Muscle of leg (tissue), 11 donors: ENCODE data around the gene ABR. TPM values are rescaled to one million over a fixed set of nuclear protein-coding genes. Genes with fewer than 3 reads are reported as not detected.

Experiments used
- DNase-seq: peaks from one replicate; pipeline ENCODE4 v3.0.0; 2013
- H3K27ac ChIP-seq: one replicate; pipeline ENCODE4 v1.5.1; 2013; ENCODE audit warnings: mild to moderate bottlenecking, low read length, control low read depth
- H3K27me3 ChIP-seq: one replicate; pipeline ENCODE4 v1.6.1; 2013; ENCODE audit warnings: low read length; ENCODE audit not compliant: control insufficient read depth, insufficient read depth
- H3K36me3 ChIP-seq: one replicate; pipeline ENCODE4 v1.6.1; 2013; ENCODE audit warnings: low read length; ENCODE audit not compliant: control insufficient read depth, insufficient read depth
- H3K4me1 ChIP-seq: one replicate; pipeline ENCODE4 v1.6.1; 2013; ENCODE audit warnings: low read length; ENCODE audit not compliant: control insufficient read depth, insufficient read depth
- H3K4me3 ChIP-seq: one replicate; pipeline ENCODE4 v1.5.1; 2013; ENCODE audit warnings: low read length, control low read depth
- H3K9me3 ChIP-seq: replicated peaks from 2 replicates; pipeline ENCODE4 v1.6.1; 2013; ENCODE audit warnings: low read depth, low read length; ENCODE audit not compliant: control insufficient read depth
- WGBS: methylation state at CpG from one replicate; pipeline ENCODE4 v1.1.5; 2013; ENCODE audit warnings: missing lambda C conversion rate; ENCODE audit not compliant: insufficient coverage; 5-methylcytosine and 5-hydroxymethylcytosine counted together
- polyA plus RNA-seq, 8 donors: library from polyadenylated mRNA; unstranded; fragments of 120-200 nt; gene quantifications; one replicate each; pipeline versions ENCODE4 v1.2.1 to v1.2.3, GENCODE V29; 2013; ENCODE audit warnings: inconsistent platforms in 1 of 8, low replicate concordance in 1 of 8; ENCODE audit not compliant: insufficient read length in 8 of 8, insufficient read depth in 1 of 8
- total RNA-seq: library from RNA; stranded (reverse); fragments of 120-200 nt; gene quantifications from one replicate; pipeline ENCODE4 v1.2.4, GENCODE V29; 2013

The ABR gene
- total and polyA plus RNA-seq, 9 donors = 21.4 to 58.3 (median 40.1) TPM

- H3K4me1 ChIP-seq = peaks cover 64% of the 10 kb centered on the region
- 84% methylated on average over 9 of the region's 9 CpGs for WGBS
- no peak for DNase-seq
Observed at GRCh38 chr17:1041746-1042145, 138.0 kb downstream of the ABR start.

DNA sequence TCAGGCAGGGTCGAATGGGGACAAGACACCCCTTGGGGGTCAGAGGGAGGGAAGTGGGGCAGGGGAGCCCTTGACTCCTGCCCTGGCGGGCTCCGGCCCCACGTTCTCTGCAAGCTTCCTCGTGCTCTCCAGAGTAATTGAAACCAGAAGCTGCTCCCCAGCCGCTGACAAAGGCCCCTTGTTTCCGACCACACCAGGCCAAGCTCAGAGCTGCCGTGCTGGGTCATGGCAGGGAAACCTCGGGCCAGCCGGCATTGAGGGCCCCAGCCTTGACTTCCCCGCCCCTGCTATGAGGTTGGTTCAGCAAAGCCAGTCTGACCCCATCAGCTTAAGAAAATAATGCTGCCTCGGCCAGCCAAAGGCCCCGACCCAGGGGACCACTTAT is 139.6 kb downstream of the ABR start:
- H3K36me3 ChIP-seq = peaks cover 12% of the 10 kb centered on the region
- WGBS = 22% methylated on average over 10 of the region's 13 CpGs
- peak overlapping the region; percentile 92 for H3K27ac ChIP-seq
- H3K4me1 ChIP-seq = peaks cover 72% of the 10 kb centered on the region
- H3K9me3 ChIP-seq = no peaks in the 10 kb centered on the region
- H3K4me3 ChIP-seq = no peak overlapping the region
- DNase-seq = peak; percentile 77
- no peaks in the 10 kb centered on the region for H3K27me3 ChIP-seq

More at GRCh38 chr17:1041746-1042145, 138.0 kb downstream of the ABR start:
- Histone ChIP-seq H3K36me3 (peaks cover 12% of the 10 kb centered on the region), H3K27ac (no peak overlapping the region), H3K9me3 (no peaks in the 10 kb centered on the region), H3K4me3 (no peak overlapping the region), H3K27me3 (no peaks in the 10 kb centered on the region)

- peaks cover 72% of the 10 kb centered on the region for H3K4me1 ChIP-seq
- H3K27ac ChIP-seq = peak overlapping the region; percentile 92
- DNase-seq = peak; percentile 92
- H3K27me3 ChIP-seq = no peaks in the 10 kb centered on the region
- H3K36me3 ChIP-seq = peaks cover 12% of the 10 kb centered on the region
- WGBS = 48% methylated on average over 29 of the region's 30 CpGs
- H3K9me3 ChIP-seq = no peaks in the 10 kb centered on the region
- H3K4me3 ChIP-seq = peak overlapping the region; percentile 18
Observed at GRCh38 chr17:1039511-1040215, 140.1 kb downstream of the ABR start.

DNA sequence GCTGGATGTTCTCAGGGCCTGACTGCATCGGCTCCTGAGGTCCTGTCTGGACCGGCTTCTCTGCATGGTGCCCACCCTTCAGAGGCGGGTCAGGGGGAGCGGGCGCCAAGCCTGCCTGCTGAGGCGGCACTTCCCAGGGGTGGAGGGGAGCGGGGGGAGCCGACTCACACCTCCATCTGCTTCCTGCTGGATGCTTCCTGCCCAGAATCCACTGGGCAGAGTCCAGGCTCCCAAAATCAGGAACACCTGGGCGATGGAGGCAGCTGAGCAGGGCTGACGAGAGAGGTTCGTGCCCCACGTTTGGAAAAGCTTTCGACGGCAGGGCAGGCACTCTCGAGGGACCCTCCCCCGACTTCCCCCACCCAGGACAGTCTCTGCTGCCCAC is 140.7 kb downstream of the ABR start:
- Histone ChIP-seq H3K9me3 (no peaks in the 10 kb centered on the region), H3K4me3 (no peak overlapping the region), H3K27me3 (no peaks in the 10 kb centered on the region), H3K36me3 (peaks cover 12% of the 10 kb centered on the region), H3K27ac (peak overlapping the region; percentile 92), H3K4me1 (peaks cover 69% of the 10 kb centered on the region)
- no peak for DNase-seq
- 50% methylated on average over 5 of the region's 16 CpGs for WGBS

GRCh38 chr17:1038459-1039122 is 141.2 kb downstream of the ABR start:
- H3K9me3 ChIP-seq = no peaks in the 10 kb centered on the region
- WGBS = 82% methylated on average over 29 of the region's 31 CpGs
- DNase-seq = no peak
- H3K27ac ChIP-seq = peak overlapping the region; percentile 92
- H3K36me3 ChIP-seq = peaks cover 12% of the 10 kb centered on the region
- peaks cover 63% of the 10 kb centered on the region for H3K4me1 ChIP-seq
- no peaks in the 10 kb centered on the region for H3K27me3 ChIP-seq
- no peak overlapping the region for H3K4me3 ChIP-seq

DNA sequence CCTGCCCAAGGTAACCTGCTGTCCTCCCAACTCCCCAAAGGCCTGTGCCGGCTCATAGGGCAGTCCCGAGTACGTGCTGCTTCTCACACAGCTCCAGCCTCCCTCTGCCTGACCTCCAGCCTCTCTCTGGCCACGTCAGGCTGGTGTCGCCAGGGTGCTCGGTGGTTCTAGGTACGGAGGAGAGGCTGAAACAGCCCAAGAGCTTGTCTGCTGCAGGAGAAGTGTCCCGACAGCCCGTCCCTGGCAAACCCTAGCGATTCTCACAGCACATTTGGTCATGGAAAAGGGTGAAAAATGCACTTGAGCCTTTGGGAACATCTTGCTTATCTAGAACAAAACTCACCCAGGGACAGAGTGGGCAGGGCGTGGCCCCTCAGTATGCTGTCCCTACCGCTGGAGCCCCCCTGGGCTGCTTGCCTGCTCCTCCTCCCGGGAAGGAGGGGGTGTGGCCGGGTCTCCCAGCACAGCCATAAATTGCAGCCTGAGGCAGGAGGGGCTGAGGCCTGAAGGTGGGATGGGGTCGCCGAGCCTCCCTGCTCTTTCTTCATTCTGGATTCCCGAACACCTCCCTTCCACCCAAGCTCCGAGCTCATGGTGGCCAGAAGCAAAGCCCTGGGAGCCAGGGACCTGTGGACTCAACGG is 142.4 kb downstream of the ABR start:
- DNase-seq = no peak
- Histone ChIP-seq H3K27me3 (no peaks in the 10 kb centered on the region), H3K36me3 (peaks cover 7% of the 10 kb centered on the region), H3K4me3 (no peak overlapping the region), H3K9me3 (no peaks in the 10 kb centered on the region), H3K27ac (peak overlapping the region; percentile 92), H3K4me1 (peaks cover 57% of the 10 kb centered on the region)
- WGBS = 54% methylated on average over 11 of the region's 19 CpGs

DNA sequence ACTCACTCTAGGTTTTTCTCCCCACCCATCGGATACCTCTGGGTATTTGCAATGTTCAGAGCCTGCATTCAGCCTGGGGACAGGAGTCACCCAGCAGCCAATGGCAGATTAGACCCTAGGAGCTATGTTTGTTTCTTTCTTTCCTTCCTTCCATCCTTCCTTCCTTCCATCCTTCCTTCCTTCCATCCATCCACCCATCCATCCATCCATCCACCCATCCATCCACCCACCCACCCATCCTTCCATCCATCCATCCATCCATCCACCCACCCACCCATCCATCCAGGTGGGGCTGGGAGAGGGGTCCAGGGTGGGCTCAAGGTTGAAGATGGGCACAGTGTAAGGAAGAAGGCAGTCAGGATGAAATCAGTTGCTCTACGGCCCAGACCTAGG is 142.9 kb downstream of the ABR start:
- H3K4me3 ChIP-seq = no peak overlapping the region
- no peak for DNase-seq
- peaks cover 2% of the 10 kb centered on the region for H3K36me3 ChIP-seq
- WGBS = 80% methylated on average over 2 of the region's 2 CpGs
- peaks cover 62% of the 10 kb centered on the region for H3K4me1 ChIP-seq
- no peaks in the 10 kb centered on the region for H3K9me3 ChIP-seq
- no peaks in the 10 kb centered on the region for H3K27me3 ChIP-seq
- peak overlapping the region; percentile 92 for H3K27ac ChIP-seq

- Histone ChIP-seq H3K27ac (peak overlapping the region; percentile 62), H3K36me3 (no peaks in the 10 kb centered on the region), H3K4me1 (peaks cover 64% of the 10 kb centered on the region), H3K9me3 (no peaks in the 10 kb centered on the region), H3K4me3 (no peak overlapping the region), H3K27me3 (no peaks in the 10 kb centered on the region)
- DNase-seq = no peak
- 82% methylated on average over 14 of the region's 24 CpGs for WGBS
Observed at GRCh38 chr17:1036171-1036844, 143.5 kb downstream of the ABR start.

GRCh38 chr17:1035546-1036170 is 144.1 kb downstream of the ABR start:
- Histone ChIP-seq H3K4me1 (peaks cover 67% of the 10 kb centered on the region), H3K27me3 (no peaks in the 10 kb centered on the region), H3K27ac (peak overlapping the region; percentile 62), H3K36me3 (no peaks in the 10 kb centered on the region), H3K9me3 (no peaks in the 10 kb centered on the region), H3K4me3 (no peak overlapping the region)
- DNase-seq = no peak
- WGBS = 34% methylated on average over 12 of the region's 17 CpGs
